Hippocampal formation (tissue), 2 donors: ENCODE measurements around the gene ERP29.
"Not testable (repeated sequence)": the region's sequence is repeated elsewhere in the genome, so short reads cannot be mapped to it uniquely, and the experiment has no call there.

Experiments
- DNase-seq, 2 donors: peaks; one replicate each; lab custom pipeline; 2025; lab: John Stamatoyannopoulos, UW

Gene ERP29

GRCh38 chr12:112012775-112013600 lies at the start of gene ERP29, which contains the start of gene TMEM116:
TSS of gene ERP29 (plus strand) at chr12:112013426. CDS start at chr12:112013466, 40 bp downstream.
TSS of gene TMEM116 (minus strand) at chr12:112013165. CDS start at chr12:112005270, 7,895 bp downstream.
- DNase-seq: peak; percentile 94 to 99

- DNase-seq: no peak
Measured at GRCh38 chr12:111964935-111965334, 48.3 kb upstream of the ERP29 start.

GRCh38 chr12:111971800-111972199 lies 41.4 kb upstream of the ERP29 start:
- no peak for DNase-seq

- DNase-seq: no peak
Measured at GRCh38 chr12:111975161-111975931, 37.9 kb upstream of the ERP29 start.

GRCh38 chr12:111976291-111976690 lies 36.9 kb upstream of the ERP29 start:
- no peak for DNase-seq

- DNase-seq: no peak
Measured at GRCh38 chr12:111976860-111977259, 36.4 kb upstream of the ERP29 start.

- DNase-seq: no peak
Measured at GRCh38 chr12:111978545-111978944, 34.7 kb upstream of the ERP29 start.

GRCh38 chr12:111980598-111980997 lies 32.6 kb upstream of the ERP29 start:
- no peak for DNase-seq

GRCh38 chr12:111981987-111982386 lies 31.2 kb upstream of the ERP29 start:
- no peak for DNase-seq

GRCh38 chr12:111984820-111985219 lies 28.4 kb upstream of the ERP29 start:
- no peak for DNase-seq

GRCh38 chr12:111991535-111991934 lies 21.7 kb upstream of the ERP29 start:
- no peak for DNase-seq

- DNase-seq: no peak
Measured at GRCh38 chr12:111991946-111992345, 21.3 kb upstream of the ERP29 start.

GRCh38 chr12:111992464-111992863 lies 20.8 kb upstream of the ERP29 start:
- DNase-seq: no peak

- DNase-seq: no peak
Measured at GRCh38 chr12:111993292-111994150, 19.7 kb upstream of the ERP29 start.

GRCh38 chr12:111994211-111995111 lies 18.8 kb upstream of the ERP29 start:
- DNase-seq: not testable (repeated sequence)

GRCh38 chr12:111995782-111996480 lies 17.3 kb upstream of the ERP29 start:
- DNase-seq: no peak

- no peak for DNase-seq
Measured at GRCh38 chr12:111997300-111997699, 15.9 kb upstream of the ERP29 start.

GRCh38 chr12:111998015-111998414 lies 15.2 kb upstream of the ERP29 start:
- DNase-seq: no peak

- not testable (repeated sequence) for DNase-seq
Measured at GRCh38 chr12:111999129-111999528, 14.1 kb upstream of the ERP29 start.

- DNase-seq: no peak
Measured at GRCh38 chr12:112000820-112001219, 12.4 kb upstream of the ERP29 start.
